GM21737 (cell line): Measurements from ENCODE around the gene DQX1.

Experiments used
- ATAC-seq: cut with Tn5 transposase; IDR thresholded peaks from one replicate; pipeline ENCODE4 v1.9.1; 2021; ENCODE audit warnings: mild to moderate bottlenecking, moderate library complexity; ENCODE audit not compliant: unreplicated experiment

Gene DQX1

GRCh38 chr2:74555610-74556103 is 29.6 kb upstream of the DQX1 start:
- no peak for ATAC-seq

- peak; percentile 38 for ATAC-seq
Observed at GRCh38 chr2:74554820-74555531, 28.9 kb upstream of the DQX1 start.

- ATAC-seq, result peak; percentile 49
Observed at GRCh38 chr2:74553892-74554819, 28.1 kb upstream of the DQX1 start, which contains the start of the genes DOK1 and LOXL3. Gene DOK1 (plus strand): TSS chr2:74554720. CDS start chr2:74554755, 35 bp downstream. Gene LOXL3 (minus strand): TSS chr2:74553942. CDS start chr2:74552634, 1,308 bp downstream.

GRCh38 chr2:74552914-74553811 is 27.1 kb upstream of the DQX1 start:
- ATAC-seq, result no peak

GRCh38 chr2:74551942-74552913 is 26.2 kb upstream of the DQX1 start:
- no peak for ATAC-seq

GRCh38 chr2:74551530-74551929 is 25.5 kb upstream of the DQX1 start:
- no peak for ATAC-seq

- ATAC-seq, result no peak
Observed at GRCh38 chr2:74550231-74550630, 24.2 kb upstream of the DQX1 start.

- peak; percentile 37 for ATAC-seq
Observed at GRCh38 chr2:74548900-74549826, 23.1 kb upstream of the DQX1 start.

GRCh38 chr2:74548285-74548899 is 22.4 kb upstream of the DQX1 start:
- no peak for ATAC-seq

GRCh38 chr2:74546004-74546403 is 20.0 kb upstream of the DQX1 start:
- ATAC-seq, result no peak

GRCh38 chr2:74544634-74545033 is 18.6 kb upstream of the DQX1 start:
- no peak for ATAC-seq

GRCh38 chr2:74542978-74543377 is 16.9 kb upstream of the DQX1 start:
- no peak for ATAC-seq

- ATAC-seq, result no peak
Observed at GRCh38 chr2:74540291-74540690, 14.3 kb upstream of the DQX1 start.

- ATAC-seq, result no peak
Observed at GRCh38 chr2:74538881-74539339, 12.9 kb upstream of the DQX1 start.

- ATAC-seq, result no peak
Observed at GRCh38 chr2:74537140-74537539, 11.1 kb upstream of the DQX1 start.

- ATAC-seq, result no peak
Observed at GRCh38 chr2:74536166-74536950, 10.3 kb upstream of the DQX1 start.

GRCh38 chr2:74535440-74535965 is 9.5 kb upstream of the DQX1 start:
- ATAC-seq, result no peak
